GM10847 (cell line): ENCODE data around the gene STAG1.

ENCODE experiments used
- POLR2A ChIP-seq: IDR thresholded peaks from 2 replicates; pipeline ENCODE4 v1.6.1; 2011; ENCODE audit not compliant: insufficient read length; ENCODE audit errors: extremely low read depth

The STAG1 gene

GRCh38 chr3:136749091-136749490 is 3.1 kb downstream of the STAG1 start:
- no peak for TF ChIP-seq POLR2A

GRCh38 chr3:136745916-136746315 is 6.3 kb downstream of the STAG1 start:
- TF ChIP-seq POLR2A = no peak

GRCh38 chr3:136741063-136741462 is 11.1 kb downstream of the STAG1 start:
- no peak for TF ChIP-seq POLR2A

- no peak for TF ChIP-seq POLR2A
Measured at GRCh38 chr3:136740351-136740958, 11.7 kb downstream of the STAG1 start.

DNA sequence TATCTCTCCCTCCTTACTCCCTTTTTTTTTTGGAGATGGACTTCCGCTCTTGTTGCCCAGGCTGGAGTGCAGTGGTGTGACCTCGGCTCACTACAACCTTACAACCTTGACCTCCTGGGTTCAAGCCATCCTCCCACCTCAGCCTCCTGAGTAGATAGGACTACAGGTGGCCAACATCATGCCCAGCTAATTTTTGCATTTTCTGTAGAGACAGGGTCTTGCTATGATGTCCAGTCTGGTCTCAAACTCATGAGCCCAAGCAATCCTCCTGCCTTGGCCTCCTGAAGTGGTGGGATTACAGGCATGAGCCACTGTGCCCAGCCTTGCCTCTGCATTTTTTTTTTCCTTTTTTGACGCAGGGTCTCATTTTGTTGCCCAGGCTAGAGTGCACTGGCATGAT is 17.1 kb downstream of the STAG1 start:
- TF ChIP-seq POLR2A = no peak

DNA sequence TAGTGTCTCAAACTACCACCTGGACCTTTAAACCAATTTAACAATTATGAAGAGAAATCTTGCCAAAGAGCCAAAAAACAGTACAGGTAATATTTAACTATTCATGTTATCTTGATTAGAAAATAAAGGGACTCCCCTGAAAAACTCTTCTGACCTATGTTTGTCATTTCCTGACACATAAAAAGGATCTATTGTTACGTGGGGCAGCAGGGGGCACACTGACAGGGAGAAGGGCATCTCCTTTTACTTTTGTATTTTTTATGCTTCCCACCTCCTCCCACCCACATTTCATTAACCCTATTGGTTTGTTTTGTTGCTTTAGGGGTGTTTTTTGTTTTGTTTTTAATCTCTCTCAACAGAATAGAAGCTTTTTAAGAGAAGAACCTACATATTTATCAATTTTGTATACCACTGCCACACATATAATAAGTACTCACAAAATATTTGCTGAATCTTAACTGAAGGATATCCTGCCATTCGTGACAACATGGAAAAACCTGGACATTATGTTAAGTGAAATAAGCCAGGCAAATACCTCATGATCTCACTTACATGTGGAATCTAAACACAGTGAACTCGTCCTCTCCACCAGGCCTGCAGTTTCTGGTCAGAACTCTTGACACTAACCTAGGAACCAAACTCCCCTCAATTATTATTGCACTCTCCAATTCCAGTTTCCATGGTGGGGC is 17.7 kb downstream of the STAG1 start:
- no peak for TF ChIP-seq POLR2A

- TF ChIP-seq POLR2A = no peak
Measured at GRCh38 chr3:136733317-136733833, 18.8 kb downstream of the STAG1 start.

DNA sequence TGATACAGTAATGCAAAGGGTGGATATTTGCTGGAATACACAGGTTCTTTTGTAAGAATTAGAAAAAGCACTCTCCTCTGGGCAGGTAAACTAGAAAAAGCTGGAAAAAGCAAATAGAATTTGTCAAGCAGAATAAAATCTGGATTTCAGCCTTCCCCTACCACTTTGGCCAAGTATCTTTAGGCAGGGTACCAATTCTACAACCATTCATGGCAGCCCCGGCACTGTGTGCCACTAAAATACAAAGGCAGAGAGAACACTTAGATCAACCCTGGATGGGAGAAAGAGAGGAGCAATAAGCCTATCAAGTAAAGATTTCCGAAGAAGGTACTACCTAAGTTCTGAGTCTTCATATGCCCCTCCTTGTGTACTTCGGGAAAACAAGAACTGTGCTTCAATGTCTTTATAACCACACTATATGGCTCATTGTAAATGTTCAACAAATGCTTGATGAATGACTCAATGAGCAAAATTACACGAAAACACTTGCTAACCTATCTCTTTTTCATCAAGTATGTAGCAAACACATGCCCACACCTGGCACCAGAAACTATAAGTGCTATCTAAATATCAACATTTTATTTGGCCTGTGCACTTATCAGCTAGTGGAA is 20.8 kb downstream of the STAG1 start:
- TF ChIP-seq POLR2A = no peak

DNA sequence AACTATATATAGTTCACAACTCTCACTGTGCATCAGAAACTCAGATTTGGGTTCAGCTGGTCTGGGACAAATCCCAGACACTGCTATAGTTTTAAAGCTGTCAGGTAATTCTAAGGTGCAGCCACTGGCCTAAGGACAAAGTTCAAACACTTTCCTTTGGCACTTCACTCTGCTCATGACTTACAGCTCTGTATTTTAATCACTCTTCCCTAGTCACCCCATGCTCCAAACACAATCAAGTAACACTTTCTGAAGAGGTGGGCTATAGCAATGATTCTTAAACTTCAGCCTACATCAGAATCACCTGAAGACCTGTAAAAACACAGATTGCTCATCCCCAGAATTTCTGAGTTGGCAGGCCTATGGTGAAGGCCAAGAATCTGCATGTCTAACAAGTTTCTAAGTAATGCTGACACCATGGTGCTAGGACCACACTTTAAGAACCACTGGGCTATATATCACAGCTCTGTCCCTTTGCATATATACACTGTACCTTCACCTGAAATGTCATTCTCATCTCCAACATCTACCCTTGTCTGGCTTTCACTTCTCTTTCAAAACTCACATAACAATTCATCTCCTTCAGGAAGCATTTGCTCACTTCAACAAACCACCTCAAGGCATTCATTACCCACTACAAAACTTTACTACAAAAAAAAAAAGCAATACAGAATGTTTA is 21.4 kb downstream of the STAG1 start:
- no peak for TF ChIP-seq POLR2A

- no peak for TF ChIP-seq POLR2A
Measured at GRCh38 chr3:136728918-136729317, 23.3 kb downstream of the STAG1 start.

DNA sequence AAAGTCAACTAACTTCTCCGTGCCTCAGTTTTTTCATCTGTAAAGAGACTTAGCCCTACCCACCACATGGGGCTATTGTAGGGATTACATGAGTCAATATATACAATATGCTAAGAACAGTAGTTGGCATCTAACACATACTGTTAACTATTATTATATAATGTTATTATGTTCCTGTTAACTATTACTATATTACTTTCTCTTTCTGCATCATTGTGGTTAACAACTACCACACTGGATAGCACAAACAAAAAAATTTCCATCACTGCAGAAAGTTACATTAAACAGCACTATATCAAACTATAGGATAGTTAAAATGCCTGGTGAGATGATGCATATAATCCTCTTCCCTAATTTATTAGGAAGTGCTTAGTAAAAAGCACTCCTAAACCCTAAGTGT is 23.7 kb downstream of the STAG1 start:
- TF ChIP-seq POLR2A = no peak

DNA sequence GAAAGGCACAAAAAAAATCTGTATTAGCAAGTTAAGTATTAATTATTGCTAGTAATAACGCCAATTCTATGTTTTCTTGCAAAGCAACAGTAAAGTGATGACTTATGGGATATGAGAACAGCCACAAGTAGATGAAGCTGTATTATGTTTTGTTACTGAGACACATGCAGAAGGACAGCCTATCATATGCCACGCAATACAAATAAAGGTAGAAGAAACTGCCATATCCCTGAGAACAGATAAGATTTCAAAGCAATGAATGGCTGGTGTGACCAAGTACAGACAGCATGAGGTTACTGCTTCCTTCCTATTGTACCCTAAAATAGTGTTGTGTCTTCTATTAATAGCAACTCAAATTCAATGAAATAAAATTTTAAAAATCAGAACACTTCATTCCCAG is 26.7 kb downstream of the STAG1 start:
- TF ChIP-seq POLR2A = no peak

DNA sequence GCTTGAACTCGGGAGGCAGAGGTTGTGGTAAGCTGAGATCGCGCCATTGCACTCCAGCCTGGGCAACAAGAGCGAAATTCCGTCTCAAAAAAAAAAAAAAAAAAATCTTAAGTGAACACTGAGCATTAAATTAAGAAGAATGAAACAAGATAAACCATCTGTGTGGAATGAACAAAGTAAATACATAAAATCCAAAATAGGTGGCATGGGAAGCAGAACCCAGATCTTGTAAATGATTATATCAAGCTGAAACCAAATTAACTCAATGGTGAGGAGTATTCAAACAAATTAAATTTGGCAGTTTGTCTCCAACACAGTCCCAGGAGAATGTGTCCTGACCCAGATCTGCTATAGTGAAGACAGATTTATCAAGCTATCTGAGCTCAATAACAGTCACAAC is 32.1 kb downstream of the STAG1 start:
- no peak for TF ChIP-seq POLR2A

DNA sequence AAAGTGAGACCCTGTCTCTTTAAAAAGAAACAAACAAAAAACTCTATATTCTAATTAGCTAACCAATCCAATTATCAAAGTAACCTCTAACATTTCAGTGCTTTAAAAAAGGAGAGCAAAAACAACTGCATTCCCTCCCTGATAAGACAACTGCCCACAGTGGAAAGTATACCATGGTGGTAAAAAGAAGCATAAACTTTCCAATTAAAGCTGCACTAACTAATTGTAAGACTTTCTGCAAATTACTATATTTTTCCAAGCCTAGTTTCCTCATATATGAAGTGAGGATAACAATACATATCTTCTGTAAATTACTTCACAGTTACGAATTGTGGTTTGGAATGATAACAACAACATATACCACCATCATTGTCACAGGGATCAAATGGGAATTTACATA is 35.5 kb downstream of the STAG1 start:
- TF ChIP-seq POLR2A = no peak

- TF ChIP-seq POLR2A = no peak
Measured at GRCh38 chr3:136714020-136714419, 38.2 kb downstream of the STAG1 start.

- no peak for TF ChIP-seq POLR2A
Measured at GRCh38 chr3:136712941-136713340, 39.2 kb downstream of the STAG1 start.
